ENCODE results near the gene CBY2. TPM values are rescaled to one million over a fixed set of nuclear protein-coding genes. Genes with fewer than 3 reads are reported as not detected.

Gene CBY2
- total and polyA plus RNA-seq, 10 donors: 0.61 TPM; not detected in 9

- no peak for TF ChIP-seq POLR2A (IDR thresholded peaks at IDR 0.05)
- TF ChIP-seq CTCF (IDR thresholded peaks at IDR 0.05 in 8 of 11, conservative IDR thresholded peaks at IDR 0.05 in 3 of 11): no peak
- no peak for TF ChIP-seq POLR2AphosphoS5 (IDR thresholded peaks at IDR 0.05)
- 72 to 84% (median 77%) methylated on average over 3 of the region's 3 CpGs for WGBS, 5 donors
- intact Hi-C loops (cut with DNase I; ENCODE audit: low total_unique reads): no loop called here
- Histone ChIP-seq H3K9me3 (no peaks in the 10 kb centered on the region), H3K27me3 (replicated peaks in 1 of 7) (no peaks in the 10 kb centered on the region), H3K36me3 (no peaks in the 10 kb centered on the region), H3K27ac (no peak overlapping the region), H3K4me3 (no peak overlapping the region), H3K4me1 (no peaks in the 10 kb centered on the region)
- no peak for DNase-seq
These were observed 810 bp downstream of the CBY2 start for GRCh38 chr13:45702869-45703391.

GRCh38 chr13:45704211-45704739 lies 2.2 kb downstream of the CBY2 start:
- no peaks in the 10 kb centered on the region for H3K4me1 ChIP-seq
- no peak overlapping the region for H3K4me3 ChIP-seq
- no peaks in the 10 kb centered on the region for H3K9me3 ChIP-seq
- no peaks in the 10 kb centered on the region for H3K27me3 ChIP-seq (replicated peaks in 1 of 7)
- DNase-seq: no peak
- 88 to 97% (median 89%) methylated on average over 9 of the region's 9 CpGs for WGBS, 5 donors
- no peak overlapping the region for H3K27ac ChIP-seq
- intact Hi-C loops (cut with DNase I; ENCODE audit: low total_unique reads): no loop called here
- H3K36me3 ChIP-seq: no peaks in the 10 kb centered on the region
- TF ChIP-seq POLR2AphosphoS5 (IDR thresholded peaks at IDR 0.05) (no peak), CTCF (IDR thresholded peaks at IDR 0.05 in 8 of 11, conservative IDR thresholded peaks at IDR 0.05 in 3 of 11) (no peak), POLR2A (IDR thresholded peaks at IDR 0.05) (no peak)

GRCh38 chr13:45704854-45705695 lies 3.0 kb downstream of the CBY2 start:
- no peak for DNase-seq
- intact Hi-C loops (cut with DNase I; ENCODE audit: low total_unique reads): no loop called here
- Histone ChIP-seq H3K4me1 (no peaks in the 10 kb centered on the region), H3K27me3 (replicated peaks in 1 of 7) (no peaks in the 10 kb centered on the region), H3K4me3 (no peak overlapping the region), H3K27ac (no peak overlapping the region), H3K36me3 (no peaks in the 10 kb centered on the region), H3K9me3 (no peaks in the 10 kb centered on the region)
- WGBS, 5 donors: 80 to 87% (median 84%) methylated on average over 7 of the region's 7 CpGs
- no peak for TF ChIP-seq POLR2A (IDR thresholded peaks at IDR 0.05)
- TF ChIP-seq CTCF (IDR thresholded peaks at IDR 0.05 in 8 of 11, conservative IDR thresholded peaks at IDR 0.05 in 3 of 11): no peak
- TF ChIP-seq POLR2AphosphoS5 (IDR thresholded peaks at IDR 0.05): no peak

- H3K4me3 ChIP-seq: no peak overlapping the region
These were observed 3.8 kb downstream of the CBY2 start for GRCh38 chr13:45705918-45706317.

More at GRCh38 chr13:45705918-45706317, 3.8 kb downstream of the CBY2 start:
- TF ChIP-seq CTCF (IDR thresholded peaks at IDR 0.05 in 8 of 11, conservative IDR thresholded peaks at IDR 0.05 in 3 of 11) (no peak), POLR2A (IDR thresholded peaks at IDR 0.05) (no peak), POLR2AphosphoS5 (IDR thresholded peaks at IDR 0.05) (no peak)
- intact Hi-C loops (cut with DNase I; ENCODE audit: low total_unique reads): no loop called here
- no peaks in the 10 kb centered on the region for H3K27me3 ChIP-seq (replicated peaks in 1 of 7)
- no peaks in the 10 kb centered on the region for H3K4me1 ChIP-seq
- H3K36me3 ChIP-seq: no peaks in the 10 kb centered on the region
- no peaks in the 10 kb centered on the region for H3K9me3 ChIP-seq
- no peak overlapping the region for H3K27ac ChIP-seq
- DNase-seq: no peak

Measured in spleen (tissue), 11 donors.